OCI-M2 (cell line): ENCODE results near the gene AIRE.
"Not testable (repeated sequence)": the region's sequence is repeated elsewhere in the genome, so short reads cannot be mapped to it uniquely, and the experiment has no call there.

Experiments
- DNase-seq: peaks from one replicate; lab custom pipeline; 2025; ENCODE audit not compliant: unreplicated experiment; lab: John Stamatoyannopoulos, UW

The AIRE gene

DNA sequence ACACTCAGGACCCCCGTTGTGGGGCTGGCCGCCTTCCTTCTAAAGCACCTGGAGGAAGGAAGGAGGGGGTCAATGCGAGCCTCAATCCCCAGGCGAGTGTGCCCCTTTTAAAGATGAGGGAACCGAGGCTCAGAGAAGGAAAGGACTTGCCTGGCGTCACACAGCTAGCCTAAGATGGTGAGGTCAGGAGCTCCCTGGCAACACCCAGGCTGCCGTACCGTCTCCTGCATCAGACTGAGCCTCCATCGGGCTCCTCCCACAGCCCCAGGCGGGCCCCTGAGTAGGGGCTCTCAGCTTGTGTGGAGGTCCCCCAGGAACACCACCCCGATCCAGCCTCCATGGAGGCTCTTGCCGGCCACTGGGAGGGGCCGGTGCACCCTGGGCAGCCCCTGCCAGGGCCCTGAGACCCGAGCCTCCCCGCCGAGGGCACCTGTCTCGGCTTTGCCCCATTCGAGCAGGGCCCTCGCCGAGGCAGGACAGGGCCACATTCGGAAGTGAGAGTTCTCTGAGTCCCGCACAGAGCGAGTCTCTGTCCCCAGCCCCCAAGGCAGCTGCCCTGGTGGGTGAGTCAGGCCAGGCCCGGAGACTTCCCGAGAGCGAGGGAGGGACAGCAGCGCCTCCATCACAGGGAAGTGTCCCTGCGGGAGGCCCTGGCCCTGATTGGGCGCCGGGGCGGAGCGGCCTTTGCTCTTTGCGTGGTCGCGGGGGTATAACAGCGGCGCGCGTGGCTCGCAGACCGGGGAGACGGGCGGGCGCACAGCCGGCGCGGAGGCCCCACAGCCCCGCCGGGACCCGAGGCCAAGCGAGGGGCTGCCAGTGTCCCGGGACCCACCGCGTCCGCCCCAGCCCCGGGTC lies at the start of gene AIRE:
Gene AIRE (plus strand): TSS at position 739 of the 855 bp plus-strand sequence. CDS start 131 bp downstream, outside the sequence.
- no peak for DNase-seq

DNA sequence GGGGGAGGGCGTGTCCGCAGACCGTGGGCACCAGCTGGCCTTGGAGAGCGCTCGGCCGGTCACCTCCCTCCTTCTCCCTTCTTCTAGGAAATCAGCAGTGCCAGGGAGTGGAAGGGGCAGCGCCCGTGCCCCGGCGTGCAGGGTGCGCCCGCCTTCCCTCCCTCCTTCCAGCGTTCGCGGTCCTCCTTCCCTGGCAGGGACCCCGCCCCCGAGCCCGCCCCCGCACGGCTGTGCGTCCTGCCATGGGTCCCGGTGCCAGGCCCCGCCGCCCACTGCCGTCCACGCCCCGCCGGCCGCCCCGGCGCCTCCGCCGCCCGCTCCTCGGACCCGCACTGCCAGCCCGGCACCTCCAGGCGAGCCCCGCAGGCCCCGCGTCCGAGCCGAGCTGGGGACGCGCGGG lies 45.3 kb upstream of the AIRE start:
- DNase-seq: not testable (repeated sequence)

DNA sequence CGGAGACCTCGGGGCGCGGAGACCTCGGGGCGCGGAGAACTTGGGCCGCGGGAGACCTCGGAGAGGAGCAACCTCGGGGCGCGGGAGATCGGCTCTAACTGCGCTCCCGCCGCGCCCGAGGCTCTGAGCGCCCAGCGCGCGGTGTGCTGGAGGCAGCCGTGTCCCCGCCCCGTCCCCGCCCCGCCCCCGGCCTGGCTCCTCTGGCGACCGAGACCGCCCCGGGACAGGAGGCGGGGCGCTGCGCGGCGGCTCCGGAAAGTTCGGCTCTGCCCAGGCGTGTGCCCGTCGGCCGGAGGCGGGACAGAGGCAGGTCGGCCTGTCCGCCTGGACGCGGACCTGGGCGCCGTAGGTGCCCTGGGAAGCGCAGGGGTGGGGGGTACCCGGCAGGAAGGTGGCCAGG lies 44.8 kb upstream of the AIRE start, which contains the start of gene ICOSLG:
Gene ICOSLG (minus strand): TSS at position 102 of the 400 bp plus-strand sequence. CDS start 126 bp downstream, outside the sequence.
- not testable (repeated sequence) for DNase-seq

DNA sequence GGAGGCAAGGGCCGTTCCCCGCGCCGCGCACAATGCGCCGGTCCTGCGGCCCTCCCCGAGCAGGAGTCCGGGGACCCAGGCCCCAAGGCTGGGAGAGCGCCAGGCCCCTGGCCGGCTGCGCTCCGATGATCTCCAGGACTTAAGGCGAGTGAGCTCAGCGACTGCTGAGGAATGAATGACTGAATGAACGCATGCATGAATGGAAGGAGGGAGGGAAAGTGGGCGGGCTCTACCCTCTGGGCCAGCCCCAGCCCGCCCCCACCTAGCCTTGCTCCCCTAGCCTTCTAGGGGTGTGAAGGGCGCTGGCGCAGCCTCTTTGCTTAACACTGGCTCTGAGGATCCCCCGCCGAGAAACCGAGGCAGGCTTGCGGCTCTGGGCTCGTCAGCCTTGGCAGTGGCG lies 44.4 kb upstream of the AIRE start:
- not testable (repeated sequence) for DNase-seq

DNA sequence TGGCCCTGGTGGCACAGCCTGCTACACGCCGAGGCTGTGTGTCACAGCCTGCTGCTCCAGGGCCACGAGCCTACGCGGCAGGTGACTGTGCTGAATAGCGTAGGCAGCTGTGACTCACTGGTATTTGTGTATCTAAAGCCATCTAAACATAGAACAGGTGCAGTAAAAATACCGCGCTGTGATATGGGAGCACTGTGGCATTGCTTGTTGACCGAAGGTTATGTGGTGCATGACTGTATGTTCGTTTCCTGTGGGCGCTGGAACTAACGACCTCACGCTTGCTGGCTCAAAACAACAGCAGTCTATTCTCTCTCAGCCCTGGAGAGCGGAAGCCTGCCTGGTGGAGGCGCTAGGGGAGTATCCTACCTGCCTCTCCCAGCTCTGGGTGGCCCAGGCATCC lies 41.7 kb upstream of the AIRE start:
- not testable (repeated sequence) for DNase-seq

DNA sequence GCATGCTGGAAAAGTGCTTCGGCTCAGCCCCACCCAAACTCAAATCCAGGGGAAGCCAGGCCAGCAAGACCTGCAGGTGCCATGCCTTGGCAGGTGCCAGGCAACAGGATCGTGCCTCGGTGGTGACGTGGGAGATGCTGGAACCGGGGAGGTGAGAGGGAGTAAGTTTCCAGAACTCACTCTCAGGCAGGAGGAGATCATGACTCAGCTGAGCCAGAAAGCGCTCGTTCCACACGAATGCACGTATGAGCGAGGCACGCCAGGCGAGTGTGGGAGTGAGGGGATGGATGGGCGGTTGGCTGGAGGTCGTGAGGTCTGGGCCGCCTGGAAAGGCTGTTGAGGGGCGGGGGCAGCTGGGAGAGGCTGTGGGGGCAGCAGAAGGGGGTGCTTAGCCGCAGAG lies 37.8 kb upstream of the AIRE start:
- DNase-seq: not testable (repeated sequence)

DNA sequence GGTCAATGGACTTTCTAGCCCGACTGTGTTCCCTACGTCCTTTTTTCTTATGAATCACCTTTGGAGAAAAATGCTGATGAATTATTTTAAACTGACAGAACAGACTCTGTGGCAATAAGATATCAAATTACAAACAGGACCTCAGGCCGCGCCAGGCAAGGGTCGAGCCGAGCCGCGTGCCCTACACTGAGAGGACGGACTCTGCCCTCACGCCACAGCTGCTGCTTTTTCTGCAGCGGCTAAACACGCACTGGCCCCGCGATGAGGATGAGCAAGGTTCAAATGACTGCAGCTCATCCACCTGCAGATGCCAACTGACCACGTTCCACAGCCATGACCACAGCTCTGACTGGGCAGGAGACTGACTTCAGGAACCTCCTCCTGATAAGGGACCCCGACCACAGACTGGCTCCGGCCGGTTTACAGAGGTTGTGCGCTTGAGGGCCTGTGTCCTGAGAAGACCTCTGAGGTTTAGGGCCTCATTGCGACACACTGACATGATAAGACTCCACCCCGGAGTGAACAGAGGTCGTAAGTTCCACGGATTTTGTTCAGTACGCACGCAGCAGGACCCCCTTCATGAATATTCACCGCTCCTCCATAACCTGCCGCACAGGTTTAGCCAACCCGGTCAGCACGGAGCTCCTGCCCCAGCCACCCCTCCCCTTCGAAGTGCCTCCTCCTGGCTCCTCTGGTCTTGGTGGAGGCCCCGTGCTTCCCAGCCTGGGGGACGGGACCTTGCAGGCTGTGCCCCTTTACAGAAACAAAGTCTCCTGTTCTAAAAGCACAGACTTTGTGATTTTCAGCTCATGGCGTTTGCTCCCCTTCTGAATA lies 36.3 kb upstream of the AIRE start:
- not testable (repeated sequence) for DNase-seq

DNA sequence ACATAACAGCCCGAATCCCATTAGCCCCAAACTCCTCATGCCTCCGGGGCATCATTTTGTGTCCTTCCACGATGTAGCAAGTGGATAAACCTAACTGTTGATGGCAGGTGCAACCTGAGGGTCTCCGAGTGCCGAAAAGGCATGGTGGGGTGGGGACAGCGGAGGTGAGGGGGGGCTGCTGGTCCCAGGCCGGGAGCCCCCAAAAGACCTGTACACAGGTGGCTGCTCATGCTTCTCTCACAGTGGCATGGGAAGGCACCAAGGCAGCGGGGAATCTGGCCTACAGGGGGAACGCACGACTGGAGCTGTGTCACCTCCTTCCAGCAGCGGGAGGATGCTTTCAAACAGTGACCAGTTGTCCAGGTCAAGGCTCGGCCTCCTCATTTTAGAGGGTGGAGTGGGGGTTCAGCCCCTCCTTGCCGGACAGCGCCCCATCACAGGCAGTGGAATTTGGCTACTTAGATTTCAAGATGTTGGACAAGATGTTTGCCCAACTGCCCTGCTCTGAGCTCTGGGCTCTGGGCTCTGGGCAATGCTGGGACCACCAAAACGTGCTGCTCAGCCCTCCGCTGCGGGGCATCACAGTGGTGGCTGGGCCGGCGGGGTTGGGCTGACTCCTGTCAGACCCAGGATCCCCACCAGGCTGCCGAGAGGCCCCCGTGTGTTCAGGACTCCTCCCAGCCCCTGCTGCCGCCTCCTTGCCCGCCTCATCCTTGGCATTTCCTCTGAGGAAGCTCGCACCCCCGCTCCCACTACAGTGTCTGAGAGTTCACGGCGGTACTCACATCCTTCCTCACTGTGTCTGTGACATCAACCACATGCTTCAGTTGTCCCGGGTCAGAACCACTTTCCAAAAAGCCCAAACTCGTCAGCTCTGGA lies 31.6 kb upstream of the AIRE start:
- no peak for DNase-seq

DNA sequence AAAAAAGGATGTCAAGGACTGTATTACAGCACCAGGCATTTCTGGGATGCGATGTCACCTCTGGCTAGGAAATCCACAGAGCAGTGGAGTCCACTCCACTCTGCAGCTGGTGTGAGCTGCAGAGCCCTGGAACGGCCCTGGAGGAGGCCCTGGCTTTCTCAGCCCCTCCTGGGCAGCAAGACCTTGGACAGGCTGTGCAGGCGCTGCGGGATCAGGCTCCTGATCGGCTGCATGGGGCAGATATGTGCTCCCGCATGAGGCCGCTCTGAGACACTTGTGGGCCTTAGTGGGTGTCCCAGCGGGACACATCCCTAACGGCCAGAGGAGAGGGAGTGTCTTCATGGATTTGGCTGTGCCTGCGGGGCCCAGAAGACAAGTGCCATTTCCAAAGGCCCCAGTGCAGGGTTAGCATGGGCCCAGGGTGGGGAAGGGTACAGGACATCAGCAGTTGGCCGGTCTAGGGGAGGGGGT lies 30.1 kb upstream of the AIRE start:
- no peak for DNase-seq

DNA sequence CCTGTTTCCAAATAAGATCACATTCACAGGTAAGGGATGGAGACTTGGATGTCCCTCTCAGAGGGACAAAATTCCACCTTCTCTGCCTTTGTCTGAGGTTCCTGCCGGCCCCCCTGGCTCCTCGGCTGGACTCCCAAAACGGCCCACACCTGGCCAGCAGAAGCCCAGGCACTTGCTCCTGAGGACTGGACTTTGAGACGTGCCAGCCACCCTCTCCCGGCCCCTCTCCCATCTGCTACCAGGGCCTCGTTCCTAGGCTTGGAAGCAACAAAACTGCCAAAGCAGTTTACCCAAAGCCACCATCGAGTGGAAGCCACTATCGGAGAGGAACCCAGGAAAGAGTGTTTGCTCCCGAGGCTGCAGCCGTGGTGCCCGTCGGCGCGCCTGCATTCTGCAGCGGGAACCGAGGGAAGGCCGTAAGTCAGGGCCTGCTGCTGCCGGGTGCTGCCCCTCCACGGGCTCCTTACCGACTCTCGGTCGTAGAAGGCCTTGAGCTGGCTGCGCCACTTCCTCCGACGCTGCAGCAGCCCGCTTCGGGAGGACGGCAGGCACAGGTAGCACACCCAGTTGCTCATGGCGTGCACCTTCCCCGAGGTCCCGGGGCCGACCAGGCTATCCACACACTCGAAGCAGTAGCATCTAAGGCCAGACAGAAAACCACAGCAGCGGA lies 27.5 kb upstream of the AIRE start:
- no peak for DNase-seq

DNA sequence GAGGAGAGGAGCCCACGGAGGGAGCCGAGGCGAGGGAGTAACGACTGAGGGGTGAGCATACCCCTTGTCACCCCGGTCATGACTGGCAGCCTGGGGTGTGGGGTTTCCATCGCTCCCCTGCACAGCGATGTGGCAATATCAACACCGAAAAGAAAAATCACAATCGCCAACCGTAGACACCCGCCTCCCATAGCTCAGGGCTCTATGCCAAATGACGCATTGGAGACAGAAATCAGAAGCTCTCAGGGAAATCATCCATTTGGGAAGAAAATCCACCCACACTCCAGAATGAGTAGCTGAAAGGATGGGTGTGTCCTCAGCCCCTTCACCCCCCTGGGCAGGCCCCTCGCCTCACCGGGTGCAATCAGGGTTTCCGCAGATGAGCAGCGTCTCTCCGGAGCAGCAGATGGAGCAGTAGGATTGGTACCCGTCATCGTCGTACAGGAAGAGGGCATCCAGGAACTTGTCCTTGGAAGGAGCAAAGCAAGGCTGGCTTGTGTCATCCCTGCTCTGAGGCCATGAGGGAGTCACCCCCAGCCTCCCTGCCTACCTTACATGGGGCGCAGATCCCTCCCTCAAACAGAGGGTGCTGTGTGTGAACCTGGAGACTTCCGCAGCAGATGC lies 26.5 kb upstream of the AIRE start:
- no peak for DNase-seq

DNA sequence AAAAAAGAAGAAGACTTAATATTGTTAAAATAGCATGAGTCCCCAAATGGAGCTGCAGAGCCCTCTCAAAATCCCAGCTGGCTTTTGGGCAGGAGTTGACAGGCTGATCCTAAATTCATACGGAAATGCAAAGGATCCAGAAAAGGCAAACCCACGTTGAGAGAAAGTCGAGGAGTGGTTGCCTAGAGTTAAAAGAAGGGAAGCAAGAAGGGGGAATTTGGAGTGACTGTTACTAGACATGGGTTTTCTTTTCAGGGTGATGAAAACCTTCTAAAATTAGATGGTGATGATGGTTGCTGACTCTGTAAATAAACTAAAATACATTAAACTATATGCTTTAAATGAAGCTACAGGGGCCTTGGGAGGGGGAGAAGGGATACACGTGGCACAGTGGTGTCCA lies 25.6 kb upstream of the AIRE start:
- no peak for DNase-seq

DNA sequence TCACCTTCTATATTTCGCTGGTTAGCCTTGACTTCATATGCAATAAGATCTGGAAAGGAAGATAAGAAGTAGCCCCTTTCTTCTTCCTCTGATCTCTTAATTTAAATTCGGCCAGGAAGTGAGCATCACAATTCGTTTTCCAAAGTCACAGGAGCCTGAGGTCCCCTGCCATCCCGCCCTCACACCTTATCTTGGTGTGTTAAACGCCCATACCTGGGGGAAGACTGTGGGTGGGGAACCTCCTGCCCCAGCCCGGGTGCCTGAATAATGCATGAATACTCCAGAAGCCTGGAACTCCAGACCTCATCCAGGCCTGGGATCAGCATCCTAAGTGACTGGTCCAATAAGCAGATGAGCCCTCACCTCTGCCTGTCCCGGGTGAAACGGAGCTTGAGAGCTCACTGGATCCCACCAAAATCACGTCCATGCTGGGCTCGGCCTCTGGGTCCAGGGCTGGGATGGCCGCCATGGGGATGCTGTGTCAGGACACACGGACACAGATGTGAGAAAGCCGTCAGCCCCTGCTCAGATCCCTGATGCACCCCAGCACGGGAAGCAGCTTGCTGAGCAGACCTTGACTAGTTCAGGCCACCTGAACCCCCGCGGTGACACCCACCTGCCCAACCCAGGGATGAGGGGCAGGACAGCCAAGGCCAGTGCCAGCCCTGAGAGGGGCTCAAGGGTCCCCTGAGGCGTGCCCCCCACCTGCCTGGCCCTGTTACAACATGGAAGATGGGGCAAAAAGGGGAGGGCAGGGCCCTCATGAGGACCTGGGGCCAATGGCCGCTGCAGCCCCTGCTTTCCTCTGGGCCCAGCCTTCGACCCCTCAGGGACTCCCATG lies 24.7 kb upstream of the AIRE start:
- DNase-seq: no peak

DNA sequence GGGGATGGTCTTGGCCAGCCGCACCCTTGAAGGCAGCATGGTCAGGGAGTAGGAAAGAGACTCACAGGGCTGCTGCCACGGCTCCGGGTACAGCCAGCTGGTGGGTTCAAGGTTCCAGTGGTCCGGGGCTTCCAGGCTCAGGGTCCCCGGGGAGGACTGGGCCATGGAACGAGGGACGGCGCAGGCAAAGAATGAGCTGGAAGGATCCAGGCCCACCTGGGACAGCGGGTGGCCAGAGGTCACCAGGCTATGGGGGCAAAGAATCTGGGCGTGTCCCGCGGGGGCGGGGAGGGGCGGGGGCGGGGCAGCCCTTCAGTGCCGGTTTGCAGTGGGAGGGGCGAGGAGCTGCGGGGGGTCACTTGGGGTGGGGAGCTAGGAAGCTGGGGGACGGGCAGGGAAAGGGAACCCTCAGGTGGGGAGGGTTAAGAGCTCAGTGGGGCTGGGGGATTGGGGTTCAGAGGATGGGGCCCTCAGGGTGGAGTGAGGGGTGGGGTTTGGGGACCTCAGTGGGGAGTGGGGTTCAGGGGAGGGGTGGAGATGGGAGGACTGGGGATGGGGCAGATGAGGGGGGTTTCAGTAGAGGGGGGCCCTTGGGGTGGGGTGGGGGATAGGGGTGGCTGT lies 23.9 kb upstream of the AIRE start, which contains the start of gene DNMT3L:
Gene DNMT3L (minus strand): TSS at position 223 of the 621 bp plus-strand sequence. CDS start 638 bp downstream, outside the sequence.
- no peak for DNase-seq

DNA sequence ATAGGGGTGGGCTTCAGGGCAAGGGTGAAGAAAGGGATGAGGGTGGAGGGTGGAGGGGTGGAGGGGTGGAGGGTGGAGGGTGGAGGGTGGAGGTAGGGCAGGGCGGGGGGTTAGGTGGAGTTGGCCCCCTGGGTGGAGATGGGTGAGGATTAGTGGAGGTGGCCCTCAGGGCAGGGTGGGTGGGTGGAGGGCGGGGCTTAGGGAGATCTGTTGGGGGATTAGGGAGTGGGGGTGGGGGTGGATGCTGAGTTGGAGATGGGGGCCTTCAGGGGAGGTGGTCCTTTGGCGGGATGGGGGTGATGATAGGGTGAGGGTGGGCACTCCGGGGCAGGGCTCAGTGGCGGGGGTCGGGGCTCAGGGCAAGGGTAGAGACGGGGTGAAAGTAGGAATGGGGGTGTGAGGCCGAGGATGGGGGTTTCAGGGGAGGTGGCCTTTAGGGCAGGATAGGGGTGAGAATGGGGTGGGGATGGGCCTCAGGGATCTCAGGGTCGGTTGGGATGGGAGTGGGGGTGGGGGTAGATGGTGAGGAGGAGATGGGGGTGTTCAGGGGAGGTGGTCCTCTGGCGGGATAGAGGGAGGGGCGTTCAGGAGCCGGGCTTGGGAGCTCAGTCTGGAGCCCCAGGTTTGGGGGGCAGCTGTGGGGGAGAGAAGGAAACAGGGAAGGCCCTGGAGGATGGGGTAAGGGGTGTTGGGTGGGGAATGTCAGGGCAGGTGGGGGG lies 23.2 kb upstream of the AIRE start:
- no peak for DNase-seq

DNA sequence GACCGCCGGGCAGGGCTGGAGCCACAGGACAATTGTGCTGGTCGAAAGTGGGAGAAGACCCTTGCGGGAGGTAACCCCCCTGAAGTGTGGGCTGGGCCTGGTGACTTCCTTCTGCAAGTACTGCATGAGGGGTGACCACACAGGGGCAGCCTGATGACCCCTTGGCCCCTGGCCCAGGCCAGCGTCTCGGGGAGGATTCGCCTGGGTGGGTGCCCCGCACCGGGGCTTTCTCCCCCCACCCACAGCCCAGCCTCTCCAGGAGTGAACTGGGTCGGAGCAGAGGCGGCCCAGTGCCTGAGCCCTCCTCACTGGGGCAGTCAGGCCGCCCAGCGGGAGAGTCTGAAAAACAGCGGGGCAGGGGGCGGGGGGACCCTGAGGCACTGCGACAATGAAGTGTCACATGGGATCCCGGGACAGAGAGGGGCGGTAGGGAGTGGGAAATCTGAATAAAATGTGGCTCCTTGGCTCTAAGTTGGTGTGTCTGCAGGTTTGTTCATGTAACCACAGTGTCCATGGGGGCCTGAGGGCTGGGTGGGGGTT lies 22.4 kb upstream of the AIRE start:
- no peak for DNase-seq

DNA sequence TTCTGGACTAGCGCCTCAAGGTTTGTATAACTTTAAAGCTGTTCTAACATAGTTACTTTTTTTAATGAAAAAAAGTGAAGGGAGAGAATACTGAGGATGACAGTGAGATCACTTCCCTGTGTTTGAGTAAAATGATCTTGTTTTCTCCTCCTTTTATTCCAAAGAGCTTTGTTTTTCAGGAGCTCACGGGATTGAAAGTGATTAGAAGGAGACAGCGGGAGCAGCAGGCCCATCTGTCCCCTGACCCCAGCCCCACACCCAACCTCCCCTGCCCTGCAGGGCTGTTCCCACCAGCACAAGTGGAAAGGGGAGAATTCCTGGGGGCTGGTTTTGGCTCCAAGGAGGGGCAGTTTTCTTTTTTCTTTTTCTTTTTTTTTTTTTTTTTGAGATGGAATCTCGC lies 21.9 kb upstream of the AIRE start:
- no peak for DNase-seq
